GM18519 (cell line): ENCODE results near the gene UBQLN3.

ENCODE experiments used
- ATAC-seq: cut with Tn5 transposase; IDR thresholded peaks from one replicate; pipeline ENCODE4 v1.9.1; 2021; ENCODE audit warnings: mild to moderate bottlenecking, moderate library complexity; ENCODE audit not compliant: unreplicated experiment, low FRiP score

UBQLN3 gene

DNA sequence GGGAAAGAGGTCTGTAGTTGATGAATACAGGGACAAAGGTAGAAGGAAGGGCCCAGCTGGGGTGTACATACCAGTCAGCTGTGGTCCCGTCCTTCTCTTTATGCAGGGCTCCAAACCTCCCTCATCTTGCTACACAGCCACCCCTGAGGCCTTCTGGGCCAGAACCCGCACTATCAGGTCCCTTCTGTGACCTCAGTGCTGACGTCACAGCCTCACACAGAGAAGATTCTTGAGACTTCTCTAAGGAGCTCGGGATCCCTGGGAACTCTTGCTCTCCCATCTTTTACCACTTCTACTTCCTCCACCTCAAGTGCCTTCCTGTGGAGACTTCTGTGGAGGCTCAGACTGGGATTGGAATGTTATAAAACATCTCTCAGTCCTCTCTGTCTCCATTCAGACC, at the start of gene UBQLN3:
Gene UBQLN3, minus strand, starts transcription at position 155 of the 400 bp plus-strand sequence. CDS start 399 bp downstream, outside the sequence.
- no peak for ATAC-seq

GRCh38 chr11:5557751-5558150, 48.0 kb upstream of the UBQLN3 start:
- ATAC-seq: no peak

DNA sequence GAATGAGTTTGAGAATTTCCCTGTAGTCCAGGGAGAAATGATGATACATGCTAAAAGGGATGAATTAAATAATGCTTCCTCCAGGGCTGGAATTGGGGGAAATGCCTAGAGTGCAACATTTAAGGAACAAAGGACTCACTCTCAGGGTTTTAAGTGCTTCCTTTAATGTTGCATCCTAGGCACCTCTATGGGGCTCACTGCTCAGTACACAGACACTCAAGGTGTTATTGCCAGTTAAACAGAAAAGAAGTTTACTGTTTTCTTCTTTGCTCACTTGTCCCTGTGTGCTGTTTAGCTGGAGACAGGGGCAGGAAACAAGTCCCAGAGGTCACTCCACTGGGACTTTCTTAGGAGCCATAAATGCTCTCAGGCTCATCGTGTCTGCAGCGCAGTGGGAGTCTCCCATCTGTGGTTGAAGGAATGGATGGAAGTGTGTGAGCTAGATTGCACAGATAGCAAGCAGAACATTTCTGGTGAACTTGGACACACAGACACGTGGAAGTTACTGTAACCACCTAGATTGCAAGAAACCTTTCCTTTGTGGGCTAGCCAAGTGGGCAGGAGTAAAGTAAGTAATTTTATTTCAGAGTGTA, 46.9 kb upstream of the UBQLN3 start:
- ATAC-seq: no peak

DNA sequence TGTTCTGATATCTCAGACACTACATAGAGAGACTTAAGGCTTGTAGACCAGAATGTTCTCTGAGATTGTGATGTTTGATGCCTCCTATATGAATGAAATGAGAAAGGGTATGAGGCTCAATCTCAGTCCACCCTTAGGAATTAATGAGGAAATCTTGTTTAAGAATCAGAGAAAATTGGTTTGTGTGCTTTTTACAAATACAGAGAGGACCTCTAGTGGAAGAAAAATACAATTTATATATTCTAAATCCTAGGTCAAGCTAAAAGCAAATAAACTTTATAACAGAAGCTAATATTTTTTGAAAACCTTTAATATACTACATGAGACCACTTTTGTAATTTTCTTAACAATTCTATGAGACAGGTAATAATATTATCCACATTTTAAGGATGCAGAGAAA, 43.6 kb upstream of the UBQLN3 start:
- no peak for ATAC-seq

GRCh38 chr11:5550440-5551095, 40.8 kb upstream of the UBQLN3 start:
- ATAC-seq: peak; percentile 66

DNA sequence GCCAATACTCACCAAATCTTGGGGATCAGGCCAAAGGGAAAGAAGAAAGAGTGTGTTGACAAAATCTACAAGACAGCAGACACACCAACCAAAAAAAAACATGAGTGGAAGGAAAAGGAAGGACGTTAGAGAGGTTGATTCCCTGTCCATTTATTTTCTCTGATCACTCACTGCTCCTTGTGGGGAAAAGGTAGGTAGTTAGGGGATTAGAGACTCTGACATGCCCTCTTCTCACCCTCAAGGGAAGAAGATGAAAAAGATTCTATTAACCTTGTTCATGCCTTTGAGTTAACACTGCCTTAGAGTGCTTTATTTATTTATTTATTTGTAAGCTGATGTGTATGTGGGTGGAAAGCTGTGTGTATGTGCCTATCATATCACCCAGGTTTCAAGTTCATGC, 38.7 kb upstream of the UBQLN3 start, which contains the start of gene OR52H1:
Gene OR52H1, minus strand, starts transcription at position 101 of the 400 bp plus-strand sequence. CDS start 3,035 bp downstream, outside the sequence.
- no peak for ATAC-seq

GRCh38 chr11:5547982-5548381, 38.2 kb upstream of the UBQLN3 start:
- ATAC-seq: no peak

DNA sequence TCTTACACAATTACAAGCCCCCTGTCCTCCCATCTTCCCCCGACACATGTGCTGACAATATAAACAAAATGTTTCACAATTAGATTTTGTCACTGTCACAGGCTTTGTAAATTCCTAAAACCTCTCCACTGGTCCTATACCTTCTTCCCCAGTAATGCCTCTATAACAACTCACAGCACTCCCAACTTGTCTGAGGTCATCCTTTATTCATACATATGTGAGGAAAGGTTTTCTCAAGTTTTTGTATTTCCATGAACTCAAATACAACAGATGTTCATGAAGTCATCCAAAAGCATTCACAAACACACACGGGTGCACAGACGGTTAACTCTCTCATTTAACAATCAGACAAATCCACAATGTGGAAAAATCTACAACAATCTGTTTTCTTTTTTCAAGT, 36.7 kb upstream of the UBQLN3 start:
- ATAC-seq: no peak

GRCh38 chr11:5541427-5541826, 31.7 kb upstream of the UBQLN3 start:
- no peak for ATAC-seq

- ATAC-seq: no peak
Measured at GRCh38 chr11:5536482-5536881, 26.7 kb upstream of the UBQLN3 start.

- no peak for ATAC-seq
Measured at GRCh38 chr11:5534046-5534445, 24.3 kb upstream of the UBQLN3 start.

DNA sequence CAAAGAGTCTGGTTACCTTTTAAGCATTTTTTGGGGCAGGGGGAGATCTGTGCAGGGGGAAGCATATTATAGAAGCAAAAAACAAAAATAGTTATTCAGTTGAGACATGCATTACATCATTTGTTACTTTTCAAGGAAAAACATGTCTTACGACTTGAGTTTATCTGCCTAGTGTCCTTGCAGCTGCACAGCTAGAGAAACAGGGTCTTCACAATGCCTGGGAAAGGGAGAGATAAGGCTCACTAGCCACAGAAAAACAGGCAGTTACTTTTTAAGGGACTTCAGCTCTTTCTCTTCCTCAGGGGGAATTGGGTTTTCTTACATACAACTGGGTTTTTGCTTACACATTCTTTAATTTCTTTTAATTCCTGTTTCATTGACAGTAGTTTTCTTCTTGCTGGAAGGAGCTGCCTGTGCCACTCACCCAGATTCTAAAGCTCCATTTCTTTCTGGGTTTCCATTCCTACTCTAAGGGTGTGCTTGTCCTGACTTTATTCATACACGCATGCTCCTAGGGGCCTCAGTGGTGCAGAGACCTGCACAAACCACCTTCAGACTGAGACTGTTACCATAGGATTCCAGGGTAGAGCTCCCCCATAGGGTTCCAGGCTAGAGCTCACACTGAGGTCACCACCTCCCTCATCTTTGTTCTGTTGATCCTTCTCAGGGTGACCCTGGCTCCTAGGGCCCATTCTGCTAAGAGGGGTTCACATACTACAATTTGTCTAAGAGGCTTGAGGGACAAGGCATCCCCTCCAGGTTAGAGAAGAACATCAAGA, 21.5 kb upstream of the UBQLN3 start:
- ATAC-seq: no peak

GRCh38 chr11:5528495-5528894, 18.7 kb upstream of the UBQLN3 start:
- no peak for ATAC-seq

DNA sequence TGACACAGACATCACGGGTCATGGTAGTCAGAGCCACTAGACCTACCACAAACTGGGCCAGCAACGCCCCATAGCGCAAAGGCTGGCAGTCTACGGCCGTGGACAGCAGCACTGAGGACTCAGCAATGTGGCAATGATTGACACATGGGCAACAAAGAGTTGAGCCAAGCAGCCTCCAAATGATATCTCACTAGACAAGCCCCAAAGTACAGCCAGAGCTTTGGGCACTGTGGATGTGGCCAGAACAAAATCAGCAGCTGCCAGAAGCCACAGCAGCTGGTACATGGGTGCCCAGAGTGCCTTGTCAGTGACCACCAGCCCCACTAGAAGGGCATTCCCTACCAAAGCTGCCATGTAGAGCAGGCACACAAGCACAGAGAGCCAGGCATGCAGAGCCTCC, 18.0 kb upstream of the UBQLN3 start:
- no peak for ATAC-seq

- no peak for ATAC-seq
Measured at GRCh38 chr11:5524756-5525155, 15.0 kb upstream of the UBQLN3 start.

- ATAC-seq: no peak
Measured at GRCh38 chr11:5522308-5522707, 12.6 kb upstream of the UBQLN3 start.

- ATAC-seq: no peak
Measured at GRCh38 chr11:5521540-5521939, 11.8 kb upstream of the UBQLN3 start.

DNA sequence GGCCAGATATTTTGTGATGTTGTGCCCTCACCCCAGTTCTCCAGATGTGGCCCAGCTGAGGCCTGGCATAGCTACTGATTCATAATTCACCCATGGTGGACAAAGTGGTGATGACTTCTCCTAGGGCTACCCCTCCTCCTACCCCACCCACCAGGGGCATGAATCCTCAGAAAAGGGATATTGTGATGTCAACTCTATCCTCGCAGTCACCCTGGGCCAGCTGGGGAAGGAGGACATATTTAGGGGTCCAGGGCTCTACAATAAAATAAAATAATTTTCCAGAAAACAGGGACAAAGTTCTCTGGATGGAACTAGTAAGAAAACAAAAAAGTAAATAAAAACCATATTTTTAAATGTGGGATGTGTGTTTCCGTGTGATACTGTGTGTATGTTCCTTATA, 6.8 kb upstream of the UBQLN3 start, which contains the start of gene UBQLNL:
Gene UBQLNL, minus strand, starts transcription at position 101 of the 400 bp plus-strand sequence. CDS start 258 bp downstream, outside the sequence.
- ATAC-seq: no peak

DNA sequence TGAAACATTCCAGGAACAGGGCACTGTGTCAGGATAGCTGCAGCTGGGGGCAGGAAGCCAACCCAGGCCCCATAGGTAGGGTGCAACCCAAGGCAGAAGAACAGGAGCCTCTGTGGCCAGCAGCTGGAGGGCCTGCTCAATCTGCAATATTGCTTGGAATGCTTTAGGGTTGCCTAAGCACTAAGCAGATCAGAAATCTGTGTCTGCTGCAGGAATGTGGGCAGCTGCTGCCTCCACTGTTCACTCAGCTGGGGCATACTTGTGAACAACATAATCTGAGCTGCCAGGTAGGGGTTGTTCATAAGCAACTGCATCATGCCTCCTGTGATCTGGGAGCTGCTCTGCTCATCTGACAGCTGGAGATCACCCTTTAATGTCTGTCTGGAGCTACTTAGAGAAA, 5.1 kb upstream of the UBQLN3 start:
- no peak for ATAC-seq

DNA sequence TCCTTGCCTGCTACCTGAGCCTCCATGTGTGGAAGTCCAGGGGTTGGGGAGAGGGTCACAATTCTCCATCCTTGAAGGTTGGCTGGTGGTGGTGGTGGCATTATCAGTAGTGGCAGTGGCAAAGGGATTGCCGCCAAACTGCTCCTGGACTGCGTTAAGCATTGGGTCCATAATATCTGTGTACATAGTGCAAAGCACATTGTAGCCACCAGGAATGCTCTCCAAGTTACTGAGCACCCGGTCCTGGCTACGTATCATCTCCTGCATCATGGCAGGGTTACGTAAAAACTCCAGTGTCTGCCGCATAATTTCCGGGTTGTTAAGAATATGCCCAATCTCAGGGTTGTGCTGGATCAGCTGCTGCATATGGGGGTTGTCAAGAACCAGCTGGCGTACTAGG, 1.2 kb downstream of the UBQLN3 start:
- ATAC-seq: no peak

- ATAC-seq: no peak
Measured at GRCh38 chr11:5507933-5508305, 1.8 kb downstream of the UBQLN3 start.
